Measurements from ENCODE around the gene SORT1.
A peak's percentile ranks its signal among the peaks of the same experiment; 100 is the strongest.

Gene SORT1

GRCh38 chr1:109351457-109351856 is 46.3 kb downstream of the SORT1 start:
- Histone ChIP-seq H3K4me3 (ENCODE audit: low read length in 2 of 2) (peak overlapping the region; percentile 37 to 55), H3K27me3 (ENCODE audit: control insufficient read depth in 2 of 2, insufficient read depth in 2 of 2, low read length in 2 of 2) (no peaks in the 10 kb centered on the region), H3K36me3 (ENCODE audit: control insufficient read depth in 2 of 2, insufficient read depth in 2 of 2, low read length in 2 of 2) (peaks cover 3 to 5% of the 10 kb centered on the region in 2 donors), H3K4me1 (ENCODE audit: control insufficient read depth in 2 of 2, insufficient read depth in 2 of 2, low read length in 2 of 2) (peaks cover 11 to 24% of the 10 kb centered on the region in 2 donors), H3K9me3 (ENCODE audit: control insufficient read depth in 2 of 2, low read length in 2 of 2) (no peaks in the 10 kb centered on the region), H3K9ac (ENCODE audit: low read depth in 1 of 2, low read length in 2 of 2) (no peak overlapping the region), H3K27ac (ENCODE audit: low read depth in 2 of 2, low read length in 2 of 2) (peak overlapping the region; percentile 18 to 64)

DNA sequence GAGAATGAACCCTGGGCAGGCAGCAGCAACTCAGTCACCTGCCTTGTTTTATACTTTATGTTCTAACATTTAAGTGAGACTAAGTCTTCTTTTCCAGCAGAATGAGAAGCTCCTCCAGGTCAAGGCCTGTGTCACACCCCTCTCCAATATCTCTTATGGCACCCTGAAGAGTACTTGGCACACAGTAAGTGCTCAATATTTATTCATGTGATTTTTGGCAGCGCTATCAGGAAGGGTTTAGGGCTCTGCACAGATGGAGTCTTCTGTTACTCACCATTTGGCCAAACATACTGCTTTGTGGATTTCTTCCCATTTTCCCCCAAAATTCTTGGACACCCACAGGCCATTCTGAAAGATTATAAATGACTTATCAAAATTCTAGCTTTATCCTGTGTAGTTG is 47.1 kb downstream of the SORT1 start:
- H3K27me3 ChIP-seq (ENCODE audit: control insufficient read depth in 2 of 2, insufficient read depth in 2 of 2, low read length in 2 of 2), result no peaks in the 10 kb centered on the region
- H3K4me3 ChIP-seq (ENCODE audit: low read length in 2 of 2), result no peak overlapping the region
- no peaks in the 10 kb centered on the region for H3K9me3 ChIP-seq (ENCODE audit: control insufficient read depth in 2 of 2, low read length in 2 of 2)
- H3K36me3 ChIP-seq (ENCODE audit: control insufficient read depth in 2 of 2, insufficient read depth in 2 of 2, low read length in 2 of 2), result peaks cover 3 to 6% of the 10 kb centered on the region in 2 donors
- peaks cover 11 to 24% of the 10 kb centered on the region in 2 donors for H3K4me1 ChIP-seq (ENCODE audit: control insufficient read depth in 2 of 2, insufficient read depth in 2 of 2, low read length in 2 of 2)
- H3K27ac ChIP-seq (ENCODE audit: low read depth in 2 of 2, low read length in 2 of 2), result no peak overlapping the region
- no peak overlapping the region for H3K9ac ChIP-seq (ENCODE audit: low read depth in 1 of 2, low read length in 2 of 2)

DNA sequence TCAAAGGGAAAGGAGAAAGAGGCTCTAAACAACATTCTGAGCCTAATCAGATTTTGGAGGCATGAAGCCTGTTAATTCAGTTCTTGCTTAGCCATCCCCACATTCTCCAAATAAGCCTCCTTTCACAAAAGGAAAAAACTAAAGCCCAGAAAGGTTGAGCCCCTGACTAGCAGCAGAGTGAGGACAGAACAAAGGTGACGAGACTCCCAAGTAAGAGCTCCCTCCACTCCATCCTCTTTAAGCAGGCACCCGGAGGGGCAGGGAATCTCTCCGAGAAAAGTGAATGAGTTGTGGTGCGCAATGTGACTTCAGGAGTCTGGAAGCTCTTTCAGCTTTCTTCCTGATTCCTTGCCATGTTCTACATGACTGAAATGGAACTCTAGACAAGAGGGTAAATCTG is 47.5 kb downstream of the SORT1 start:
- no peaks in the 10 kb centered on the region for H3K27me3 ChIP-seq (ENCODE audit: control insufficient read depth in 2 of 2, insufficient read depth in 2 of 2, low read length in 2 of 2)
- H3K36me3 ChIP-seq (ENCODE audit: control insufficient read depth in 2 of 2, insufficient read depth in 2 of 2, low read length in 2 of 2), result peaks cover 3 to 10% of the 10 kb centered on the region in 2 donors
- H3K9me3 ChIP-seq (ENCODE audit: control insufficient read depth in 2 of 2, low read length in 2 of 2), result no peaks in the 10 kb centered on the region
- H3K4me3 ChIP-seq (ENCODE audit: low read length in 2 of 2), result no peak overlapping the region
- no peak overlapping the region for H3K9ac ChIP-seq (ENCODE audit: low read depth in 1 of 2, low read length in 2 of 2)
- peaks cover 11 to 24% of the 10 kb centered on the region in 2 donors for H3K4me1 ChIP-seq (ENCODE audit: control insufficient read depth in 2 of 2, insufficient read depth in 2 of 2, low read length in 2 of 2)
- no peak overlapping the region for H3K27ac ChIP-seq (ENCODE audit: low read depth in 2 of 2, low read length in 2 of 2)

DNA sequence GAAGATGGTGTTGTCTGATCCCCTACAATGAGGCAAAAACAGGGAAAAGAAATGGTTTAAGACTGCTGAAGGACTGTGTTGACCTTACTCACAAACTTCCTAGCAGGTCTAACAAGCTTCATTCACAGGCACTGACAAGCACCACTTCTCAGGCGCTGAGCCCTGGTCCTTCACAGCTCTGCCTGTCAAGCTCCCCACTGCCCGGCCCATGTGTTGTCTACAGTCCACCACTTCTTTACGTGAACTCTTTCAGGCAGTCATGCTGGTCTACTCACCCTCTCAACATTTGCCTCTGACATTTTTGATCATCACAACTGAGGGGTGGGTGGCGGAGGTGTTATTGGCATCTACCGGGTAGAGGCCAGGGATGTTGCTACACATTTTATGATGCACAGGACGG is 50.2 kb downstream of the SORT1 start:
- Histone ChIP-seq H3K9me3 (ENCODE audit: control insufficient read depth in 2 of 2, low read length in 2 of 2) (no peaks in the 10 kb centered on the region), H3K4me1 (ENCODE audit: control insufficient read depth in 2 of 2, insufficient read depth in 2 of 2, low read length in 2 of 2) (peaks cover 11 to 24% of the 10 kb centered on the region in 2 donors), H3K27ac (ENCODE audit: low read depth in 2 of 2, low read length in 2 of 2) (no peak overlapping the region), H3K9ac (ENCODE audit: low read depth in 1 of 2, low read length in 2 of 2) (no peak overlapping the region), H3K27me3 (ENCODE audit: control insufficient read depth in 2 of 2, insufficient read depth in 2 of 2, low read length in 2 of 2) (no peaks in the 10 kb centered on the region), H3K4me3 (ENCODE audit: low read length in 2 of 2) (no peak overlapping the region), H3K36me3 (ENCODE audit: control insufficient read depth in 2 of 2, insufficient read depth in 2 of 2, low read length in 2 of 2) (peaks cover 5 to 12% of the 10 kb centered on the region in 2 donors)

DNA sequence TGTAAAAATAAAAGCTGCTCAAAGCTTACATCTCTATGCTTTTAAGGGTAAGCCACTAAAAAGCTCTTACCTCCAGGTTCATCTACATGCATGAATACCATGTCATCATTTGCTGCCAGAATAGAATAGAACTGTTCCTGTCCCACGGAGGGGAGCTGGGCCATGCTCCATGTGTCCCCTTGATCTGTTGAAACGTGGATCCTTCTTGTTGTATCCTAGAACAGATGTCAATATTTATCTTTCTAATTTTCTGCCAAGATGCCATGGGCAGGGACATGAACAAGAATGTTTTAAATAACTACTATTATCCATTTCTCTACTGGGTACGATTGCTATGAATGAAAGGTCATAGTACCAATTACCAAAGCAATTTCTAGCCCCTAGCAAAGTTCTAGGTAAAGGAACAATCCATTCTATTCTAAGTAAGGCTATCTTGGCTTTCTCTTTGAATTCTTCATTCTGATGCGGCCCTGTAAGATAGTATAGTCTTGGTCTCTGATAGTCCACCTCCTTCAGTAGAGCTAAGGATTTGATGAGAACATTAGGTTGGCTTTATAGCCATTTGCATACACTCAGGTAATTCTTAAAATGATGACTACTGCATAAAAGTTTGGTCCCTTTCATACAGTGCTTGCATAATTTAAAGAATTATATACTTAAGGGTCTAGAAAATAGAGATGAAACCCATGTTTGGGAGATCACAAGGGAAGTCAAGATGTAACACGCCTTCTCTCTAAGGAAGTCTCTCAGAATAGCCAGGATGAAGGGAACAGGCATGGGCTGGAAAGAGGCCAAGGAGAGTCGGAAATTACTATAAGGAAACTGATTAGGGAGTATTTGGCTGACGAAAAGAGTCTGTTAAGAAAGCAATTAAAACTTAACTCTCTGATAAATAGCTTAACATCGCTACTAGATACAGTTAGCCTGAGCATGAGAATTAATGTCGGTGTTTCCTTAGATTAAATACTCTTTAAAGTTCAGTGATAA is 55.5 kb downstream of the SORT1 start:
- peaks cover 27 to 29% of the 10 kb centered on the region in 2 donors for H3K36me3 ChIP-seq (ENCODE audit: control insufficient read depth in 2 of 2, insufficient read depth in 2 of 2, low read length in 2 of 2)
- H3K4me3 ChIP-seq (ENCODE audit: low read length in 2 of 2), result no peak overlapping the region
- no peak overlapping the region for H3K27ac ChIP-seq (ENCODE audit: low read depth in 2 of 2, low read length in 2 of 2)
- H3K9me3 ChIP-seq (ENCODE audit: control insufficient read depth in 2 of 2, low read length in 2 of 2), result no peaks in the 10 kb centered on the region
- H3K27me3 ChIP-seq (ENCODE audit: control insufficient read depth in 2 of 2, insufficient read depth in 2 of 2, low read length in 2 of 2), result no peaks in the 10 kb centered on the region
- no peak overlapping the region for H3K9ac ChIP-seq (ENCODE audit: low read depth in 1 of 2, low read length in 2 of 2)
- H3K4me1 ChIP-seq (ENCODE audit: control insufficient read depth in 2 of 2, insufficient read depth in 2 of 2, low read length in 2 of 2), result no peaks in the 10 kb centered on the region

GRCh38 chr1:109338608-109339007 is 59.1 kb downstream of the SORT1 start:
- H3K4me3 ChIP-seq (ENCODE audit: low read length in 2 of 2), result no peak overlapping the region
- no peak overlapping the region for H3K27ac ChIP-seq (ENCODE audit: low read depth in 2 of 2, low read length in 2 of 2)
- no peaks in the 10 kb centered on the region for H3K4me1 ChIP-seq (ENCODE audit: control insufficient read depth in 2 of 2, insufficient read depth in 2 of 2, low read length in 2 of 2)
- H3K9me3 ChIP-seq (ENCODE audit: control insufficient read depth in 2 of 2, low read length in 2 of 2), result no peaks in the 10 kb centered on the region
- no peaks in the 10 kb centered on the region for H3K27me3 ChIP-seq (ENCODE audit: control insufficient read depth in 2 of 2, insufficient read depth in 2 of 2, low read length in 2 of 2)
- H3K36me3 ChIP-seq (ENCODE audit: control insufficient read depth in 2 of 2, insufficient read depth in 2 of 2, low read length in 2 of 2), result peaks cover 36 to 37% of the 10 kb centered on the region in 2 donors
- H3K9ac ChIP-seq (ENCODE audit: low read depth in 1 of 2, low read length in 2 of 2), result no peak overlapping the region

DNA sequence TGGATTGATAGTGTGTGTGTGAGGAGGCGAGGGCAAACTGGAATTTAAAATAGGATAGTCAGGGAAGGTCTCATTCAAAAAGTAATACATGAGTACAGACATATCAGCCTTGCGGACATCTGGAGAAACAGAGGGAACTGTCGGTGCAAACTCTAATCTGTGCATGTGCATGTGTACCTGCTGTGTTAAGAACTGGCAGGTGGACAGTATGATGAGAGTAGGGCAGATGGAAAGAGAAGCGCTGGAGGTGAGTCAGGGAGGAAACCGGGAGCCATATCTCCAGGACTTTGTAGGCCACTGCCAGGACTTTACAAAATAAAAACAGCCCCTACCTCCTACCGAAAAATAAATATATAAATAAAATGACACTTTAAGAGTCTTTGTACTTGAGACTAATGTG is 59.6 kb downstream of the SORT1 start:
- no peak overlapping the region for H3K27ac ChIP-seq (ENCODE audit: low read depth in 2 of 2, low read length in 2 of 2)
- H3K4me3 ChIP-seq (ENCODE audit: low read length in 2 of 2), result no peak overlapping the region
- no peaks in the 10 kb centered on the region for H3K27me3 ChIP-seq (ENCODE audit: control insufficient read depth in 2 of 2, insufficient read depth in 2 of 2, low read length in 2 of 2)
- no peaks in the 10 kb centered on the region for H3K4me1 ChIP-seq (ENCODE audit: control insufficient read depth in 2 of 2, insufficient read depth in 2 of 2, low read length in 2 of 2)
- no peak overlapping the region for H3K9ac ChIP-seq (ENCODE audit: low read depth in 1 of 2, low read length in 2 of 2)
- H3K9me3 ChIP-seq (ENCODE audit: control insufficient read depth in 2 of 2, low read length in 2 of 2), result no peaks in the 10 kb centered on the region
- peaks cover 37 to 40% of the 10 kb centered on the region in 2 donors for H3K36me3 ChIP-seq (ENCODE audit: control insufficient read depth in 2 of 2, insufficient read depth in 2 of 2, low read length in 2 of 2)

DNA sequence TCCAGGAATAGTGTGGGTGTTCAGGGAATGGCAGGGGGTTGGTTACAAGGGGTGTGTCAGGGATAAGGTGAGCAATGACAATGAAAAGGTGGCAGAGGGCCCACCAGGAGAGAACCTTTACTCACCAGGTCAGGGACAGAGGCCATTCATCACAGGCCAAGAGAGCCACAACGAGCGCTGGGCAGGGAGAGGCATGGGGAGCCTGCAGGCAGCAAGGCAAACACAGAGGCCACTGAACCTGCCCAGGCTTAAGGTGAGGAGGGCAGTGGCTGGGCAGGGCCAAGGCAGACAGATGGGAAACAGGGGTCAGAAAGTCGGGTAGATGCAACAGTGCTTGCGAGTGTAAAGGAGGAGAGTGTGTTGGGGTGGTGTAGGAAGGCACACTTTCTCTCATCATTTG is 62.6 kb downstream of the SORT1 start:
- no peak overlapping the region for H3K9ac ChIP-seq (ENCODE audit: low read depth in 1 of 2, low read length in 2 of 2)
- H3K36me3 ChIP-seq (ENCODE audit: control insufficient read depth in 2 of 2, insufficient read depth in 2 of 2, low read length in 2 of 2), result peaks cover 37 to 51% of the 10 kb centered on the region in 2 donors
- no peaks in the 10 kb centered on the region for H3K4me1 ChIP-seq (ENCODE audit: control insufficient read depth in 2 of 2, insufficient read depth in 2 of 2, low read length in 2 of 2)
- no peak overlapping the region for H3K27ac ChIP-seq (ENCODE audit: low read depth in 2 of 2, low read length in 2 of 2)
- H3K9me3 ChIP-seq (ENCODE audit: control insufficient read depth in 2 of 2, low read length in 2 of 2), result peaks cover 3 to 4% of the 10 kb centered on the region in 2 donors
- H3K27me3 ChIP-seq (ENCODE audit: control insufficient read depth in 2 of 2, insufficient read depth in 2 of 2, low read length in 2 of 2), result no peaks in the 10 kb centered on the region
- H3K4me3 ChIP-seq (ENCODE audit: low read length in 2 of 2), result no peak overlapping the region

- peaks cover 30 to 46% of the 10 kb centered on the region in 2 donors for H3K36me3 ChIP-seq (ENCODE audit: control insufficient read depth in 2 of 2, insufficient read depth in 2 of 2, low read length in 2 of 2)
- H3K4me1 ChIP-seq (ENCODE audit: control insufficient read depth in 2 of 2, insufficient read depth in 2 of 2, low read length in 2 of 2), result no peaks in the 10 kb centered on the region
- no peak overlapping the region for H3K27ac ChIP-seq (ENCODE audit: low read depth in 2 of 2, low read length in 2 of 2)
- no peak overlapping the region for H3K9ac ChIP-seq (ENCODE audit: low read depth in 1 of 2, low read length in 2 of 2)
- H3K27me3 ChIP-seq (ENCODE audit: control insufficient read depth in 2 of 2, insufficient read depth in 2 of 2, low read length in 2 of 2), result no peaks in the 10 kb centered on the region
- H3K9me3 ChIP-seq (ENCODE audit: control insufficient read depth in 2 of 2, low read length in 2 of 2), result peaks cover 3 to 4% of the 10 kb centered on the region in 2 donors
- no peak overlapping the region for H3K4me3 ChIP-seq (ENCODE audit: low read length in 2 of 2)
These were observed 66.6 kb downstream of the SORT1 start for GRCh38 chr1:109331113-109331512.

GRCh38 chr1:109327285-109327684 is 70.4 kb downstream of the SORT1 start:
- H3K9ac ChIP-seq (ENCODE audit: low read depth in 1 of 2, low read length in 2 of 2), result no peak overlapping the region
- peaks cover 3% of the 10 kb centered on the region in 2 donors for H3K9me3 ChIP-seq (ENCODE audit: control insufficient read depth in 2 of 2, low read length in 2 of 2)
- no peaks in the 10 kb centered on the region for H3K4me1 ChIP-seq (ENCODE audit: control insufficient read depth in 2 of 2, insufficient read depth in 2 of 2, low read length in 2 of 2)
- H3K27ac ChIP-seq (ENCODE audit: low read depth in 2 of 2, low read length in 2 of 2), result no peak overlapping the region
- H3K36me3 ChIP-seq (ENCODE audit: control insufficient read depth in 2 of 2, insufficient read depth in 2 of 2, low read length in 2 of 2), result peaks cover 16 to 44% of the 10 kb centered on the region in 2 donors
- H3K4me3 ChIP-seq (ENCODE audit: low read length in 2 of 2), result no peak overlapping the region
- no peaks in the 10 kb centered on the region for H3K27me3 ChIP-seq (ENCODE audit: control insufficient read depth in 2 of 2, insufficient read depth in 2 of 2, low read length in 2 of 2)

Data from mucosa of rectum (tissue), 2 donors.